Upper lobe of left lung (tissue), 4 donors: ENCODE data around the gene RNLS.

ENCODE experiments used
- EP300 ChIP-seq, 4 donors: sonication (generic); formaldehyde crosslinking; IDR thresholded peaks; one replicate each; pipeline ENCODE4 v1.5.1; 2017; ENCODE audit warnings: antibody characterized with exemption in 4 of 4, control low read depth in 2 of 4
- POLR2AphosphoS5 ChIP-seq, 2 donors: sonication (generic); formaldehyde crosslinking; IDR thresholded peaks; one replicate each; pipeline ENCODE4 v1.5.1; 2017; ENCODE audit warnings: antibody characterized with exemption in 2 of 2
- TF ChIP-seq, protein P1 (sequence below), 6 experiments: fragments of 450-650 bp in 4 of 6; fragments of 200-600 bp in 2 of 6; sonication (generic) in 2 of 6; IDR thresholded peaks; one replicate each; pipeline ENCODE4 v1.5.1; 2016 to 2019; ENCODE audit warnings: antibody characterized with exemption in 6 of 6

DNA sequence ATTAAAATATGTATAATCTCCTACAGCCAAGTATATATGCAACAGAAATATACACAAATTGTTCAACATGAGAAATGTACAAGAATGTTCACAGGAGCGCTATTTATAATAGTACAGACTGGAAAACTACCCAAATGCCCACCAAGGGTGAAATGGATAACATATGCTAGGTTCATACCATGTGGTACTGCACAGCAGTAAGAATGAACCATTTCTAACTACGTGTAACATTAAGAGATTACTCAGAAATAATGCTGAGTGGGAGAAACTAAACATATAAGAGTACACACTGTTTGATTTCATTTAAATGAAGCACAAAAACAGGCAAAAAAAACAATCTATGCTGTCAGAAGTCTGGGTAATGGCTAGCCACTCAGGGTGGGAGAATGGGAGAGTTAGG is 45.8 kb downstream of the RNLS start:
- TF ChIP-seq, protein P1, sequence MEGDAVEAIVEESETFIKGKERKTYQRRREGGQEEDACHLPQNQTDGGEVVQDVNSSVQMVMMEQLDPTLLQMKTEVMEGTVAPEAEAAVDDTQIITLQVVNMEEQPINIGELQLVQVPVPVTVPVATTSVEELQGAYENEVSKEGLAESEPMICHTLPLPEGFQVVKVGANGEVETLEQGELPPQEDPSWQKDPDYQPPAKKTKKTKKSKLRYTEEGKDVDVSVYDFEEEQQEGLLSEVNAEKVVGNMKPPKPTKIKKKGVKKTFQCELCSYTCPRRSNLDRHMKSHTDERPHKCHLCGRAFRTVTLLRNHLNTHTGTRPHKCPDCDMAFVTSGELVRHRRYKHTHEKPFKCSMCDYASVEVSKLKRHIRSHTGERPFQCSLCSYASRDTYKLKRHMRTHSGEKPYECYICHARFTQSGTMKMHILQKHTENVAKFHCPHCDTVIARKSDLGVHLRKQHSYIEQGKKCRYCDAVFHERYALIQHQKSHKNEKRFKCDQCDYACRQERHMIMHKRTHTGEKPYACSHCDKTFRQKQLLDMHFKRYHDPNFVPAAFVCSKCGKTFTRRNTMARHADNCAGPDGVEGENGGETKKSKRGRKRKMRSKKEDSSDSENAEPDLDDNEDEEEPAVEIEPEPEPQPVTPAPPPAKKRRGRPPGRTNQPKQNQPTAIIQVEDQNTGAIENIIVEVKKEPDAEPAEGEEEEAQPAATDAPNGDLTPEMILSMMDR (IDR thresholded peaks at IDR 0.05), result no peak
- no peak for TF ChIP-seq POLR2AphosphoS5 (IDR thresholded peaks at IDR 0.05)
- TF ChIP-seq EP300 (IDR thresholded peaks at IDR 0.05), result no peak
